SK-N-SH (cell line): ENCODE data around the gene CCDC183. TPM values are rescaled to one million over a fixed set of nuclear protein-coding genes. Genes with fewer than 3 reads are reported as not detected.

Experiments
- CTCF ChIA-PET: fragments of 300-600, 350-600 bp; formaldehyde crosslinking; extraction: SDS; loops from one replicate; lab custom pipeline; 2021; lab: Yijun Ruan, JAX
- POLR2A ChIA-PET: fragments of 350-600 bp; sonication (Branson Sonifier 250); formaldehyde crosslinking; extraction: SDS; loops from one replicate; lab custom pipeline; 2020; ENCODE audit warnings: antibody characterized with exemption, inconsistent platforms; lab: Yijun Ruan, JAX
- DNase-seq: peaks from one replicate; pipeline ENCODE4 v3.0.0; 2012
- H2AFZ ChIP-seq: fragments of 200-600 bp; sonication (generic); 2 replicates; pipeline ENCODE4 v1.8.1; 2016; ENCODE audit warnings: antibody characterized with exemption, mild to moderate bottlenecking, low read depth
- H3F3A ChIP-seq: fragments of 200-600 bp; sonication (generic); replicated peaks from 2 replicates; pipeline ENCODE3; 2016; ENCODE audit warnings: antibody characterized with exemption, mild to moderate bottlenecking; ENCODE audit not compliant: insufficient read depth
- H3K27ac ChIP-seq, 2 experiments: fragments of 200-500 bp in 1 of 2; fragments of 200-600 bp in 1 of 2; sonication (Bioruptor generic) in 1 of 2; sonication (generic), shearing (Covaris generic) in 1 of 2; 2 replicates each; pipeline versions ENCODE4 v1.5.1 to v1.6.1; 2014 to 2016; ENCODE audit warnings: low read depth in 2 of 2, inconsistent platforms in 1 of 2, low read length in 1 of 2, mild to moderate bottlenecking in 1 of 2, mixed read lengths in 1 of 2
- H3K27me3 ChIP-seq: fragments of 200-600 bp; sonication (generic), shearing (Covaris generic); 2 replicates; pipeline ENCODE4 v1.6.1; 2016; ENCODE audit warnings: mixed run types; ENCODE audit not compliant: insufficient read depth
- H3K36me3 ChIP-seq, 2 experiments: fragments of 200-500 bp in 1 of 2; fragments of 200-600 bp in 1 of 2; sonication (Bioruptor generic) in 1 of 2; sonication (generic) in 1 of 2; replicated peaks in 1 of 2; 2 replicates each; pipeline versions ENCODE3 to v1.5.1; 2014 to 2016; ENCODE audit warnings: low read length in 1 of 2, mild to moderate bottlenecking in 1 of 2; ENCODE audit not compliant: insufficient read depth in 2 of 2, control insufficient read depth in 1 of 2
- H3K4me1 ChIP-seq, 2 experiments: fragments of 200-500 bp in 1 of 2; fragments of 200-600 bp in 1 of 2; sonication (Bioruptor generic) in 1 of 2; sonication (generic), shearing (Covaris generic) in 1 of 2; 2 replicates each; pipeline versions ENCODE4 v1.5.1 to v1.6.1; 2014 to 2016; ENCODE audit warnings: low read depth in 1 of 2, low read length in 1 of 2, mixed run types in 1 of 2; ENCODE audit not compliant: insufficient read depth in 2 of 2, control insufficient read depth in 1 of 2
- H3K4me2 ChIP-seq: fragments of 200-600 bp; sonication (generic), shearing (Covaris generic); 2 replicates; pipeline ENCODE4 v1.6.1; 2017; ENCODE audit warnings: mixed run types
- H3K4me3 ChIP-seq, 2 experiments: fragments of 200-500 bp in 1 of 2; fragments of 200-600 bp in 1 of 2; sonication (Bioruptor generic) in 1 of 2; sonication (generic), shearing (Covaris generic) in 1 of 2; 2 replicates each; pipeline versions ENCODE4 v1.5.1 to v1.8.1; 2014 to 2016; ENCODE audit warnings: low read depth in 2 of 2, inconsistent platforms in 1 of 2, low read length in 1 of 2, mild to moderate bottlenecking in 1 of 2, mixed read lengths in 1 of 2, moderate library complexity in 1 of 2
- H3K79me2 ChIP-seq: fragments of 200-600 bp; sonication (generic); 2 replicates; pipeline ENCODE4 v1.8.1; 2017; ENCODE audit warnings: mild to moderate bottlenecking; ENCODE audit not compliant: insufficient read depth
- H3K9ac ChIP-seq: fragments of 200-600 bp; sonication (generic); 2 replicates; pipeline ENCODE4 v1.6.1; 2017; ENCODE audit warnings: mixed run types
- H3K9me2 ChIP-seq: fragments of 200-600 bp; sonication (generic); 2 replicates; pipeline ENCODE4 v1.6.1; 2017; ENCODE audit warnings: mixed run types
- H3K9me3 ChIP-seq: fragments of 200-600 bp; sonication (generic); 2 replicates; pipeline ENCODE4 v1.6.1; 2017; ENCODE audit warnings: mixed run types, mild to moderate bottlenecking, moderate library complexity
- H4K20me1 ChIP-seq: fragments of 200-600 bp; sonication (generic); 2 replicates; pipeline ENCODE4 v1.6.1; 2017; ENCODE audit warnings: mild to moderate bottlenecking, mixed run types; ENCODE audit not compliant: insufficient read depth
- CTCF ChIP-seq: fragments of 200-600 bp; sonication (generic); IDR thresholded peaks from 2 replicates; pipeline ENCODE4 v1.6.1; 2017; ENCODE audit warnings: antibody characterized with exemption, mild to moderate bottlenecking, moderate library complexity
- ELF1 ChIP-seq: IDR thresholded peaks from 2 replicates; pipeline ENCODE4 v1.4.0; 2012
- FOXJ3 ChIP-seq: sonication (generic); formaldehyde crosslinking; IDR thresholded peaks from 2 replicates; pipeline ENCODE4 v1.5.1; 2020; ENCODE audit warnings: mild to moderate bottlenecking, missing genetic modification reagents
- GABPA ChIP-seq: IDR thresholded peaks from 2 replicates; pipeline ENCODE4 v1.4.0; 2012; ENCODE audit warnings: low read depth, mild to moderate bottlenecking
- MEF2A ChIP-seq: IDR thresholded peaks from 2 replicates; pipeline ENCODE4 v1.4.0; 2012; ENCODE audit warnings: low read depth, borderline replicate concordance
- MXI1 ChIP-seq: IDR thresholded peaks from 2 replicates; pipeline ENCODE4 v1.6.1; 2012; ENCODE audit warnings: mild to moderate bottlenecking, low read depth, low read length, improper control_type of control experiment
- NRF1 ChIP-seq: IDR thresholded peaks from 2 replicates; pipeline ENCODE4 v1.6.1; 2012; ENCODE audit warnings: low read depth, mild to moderate bottlenecking, low read length
- RCOR1 ChIP-seq: fragments of 150-350 bp; IDR thresholded peaks from 2 replicates; pipeline ENCODE4 v1.6.1; 2017; ENCODE audit warnings: antibody characterized with exemption, low read length
- RFX5 ChIP-seq: IDR thresholded peaks from 2 replicates; pipeline ENCODE4 v1.6.1; 2012; ENCODE audit warnings: mild to moderate bottlenecking, improper control_type of control experiment, low read length
- RXRA ChIP-seq: IDR thresholded peaks from 2 replicates; pipeline ENCODE4 v1.4.0; 2012; ENCODE audit warnings: low read depth, mild to moderate bottlenecking, borderline replicate concordance
- TAF1 ChIP-seq: IDR thresholded peaks from 2 replicates; pipeline ENCODE4 v1.6.1; 2012; ENCODE audit warnings: low read depth, mild to moderate bottlenecking, low read length, moderate library complexity, borderline replicate concordance
- TCF12 ChIP-seq: IDR thresholded peaks from 2 replicates; pipeline ENCODE4 v1.4.0; 2012
- USF1 ChIP-seq: IDR thresholded peaks from 2 replicates; pipeline ENCODE4 v1.4.0; 2012; ENCODE audit warnings: low read depth, borderline replicate concordance
- YY1 ChIP-seq: IDR thresholded peaks from 2 replicates; pipeline ENCODE4 v1.4.0; 2012; ENCODE audit warnings: low read depth, mild to moderate bottlenecking
- WGBS: methylation state at CpG from one replicate; pipeline ENCODE4 v1.1.6; 2017; ENCODE audit warnings: low lambda C conversion rate; 5-methylcytosine and 5-hydroxymethylcytosine counted together
- polyA plus RNA-seq, 3 experiments: library from polyadenylated mRNA; depleted of rRNA; stranded (reverse); fragments of >200 nt; gene quantifications; 2 replicates each; pipeline ENCODE4 v1.2.3, GENCODE V29; 2012
- TF ChIP-seq, protein P1 (sequence below): IDR thresholded peaks from 2 replicates; pipeline ENCODE4 v1.4.0; 2012; ENCODE audit warnings: low read depth, borderline replicate concordance
- TF ChIP-seq, protein P2 (sequence below): fragments of 150-350 bp; IDR thresholded peaks from 2 replicates; pipeline ENCODE4 v1.6.1; 2016; ENCODE audit warnings: mild to moderate bottlenecking, low read depth, low read length

The CCDC183 gene
- polyA plus RNA-seq, 1 of the 3 experiments (the other 2 are of a cell fraction), result 5.3 TPM

DNA sequence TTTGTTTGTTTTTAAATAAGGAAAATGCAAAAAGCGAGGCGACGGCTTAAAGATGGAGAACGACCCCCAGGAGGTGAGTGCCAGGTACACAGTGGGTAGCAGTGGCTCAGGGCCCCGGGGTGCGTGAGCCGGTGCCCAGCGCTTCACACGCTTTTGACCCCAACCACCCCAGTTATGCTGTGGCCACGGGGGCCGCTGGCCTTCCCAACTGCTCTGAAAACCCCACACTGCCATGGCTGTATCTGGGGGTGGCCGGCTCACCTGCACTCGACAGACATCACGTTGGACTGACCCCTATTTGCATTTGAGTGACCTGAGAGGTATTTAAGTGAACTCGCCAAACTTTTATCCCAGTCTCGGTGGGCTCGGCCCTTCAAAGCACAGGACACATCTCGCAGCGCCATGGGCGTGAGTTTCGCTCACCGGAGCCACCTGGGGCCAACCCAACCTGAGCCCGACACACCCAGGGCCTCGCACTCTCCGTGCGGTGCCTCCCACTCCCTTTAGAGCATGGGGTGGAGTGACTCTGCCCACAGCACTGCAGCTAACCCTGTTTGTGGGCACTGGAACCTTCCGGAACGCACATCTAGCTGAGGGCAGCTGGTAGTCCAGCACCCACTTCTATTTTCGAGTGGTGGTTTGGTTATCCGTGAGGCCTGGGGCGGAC, 32.5 kb downstream of the CCDC183 start:
- H3K27me3 ChIP-seq, result no peaks in the 10 kb centered on the region
- H3K79me2 ChIP-seq, result no peaks in the 10 kb centered on the region
- peaks cover 7 to 76% of the 10 kb centered on the region in 2 experiments for H3K36me3 ChIP-seq
- H3K9me3 ChIP-seq, result no peaks in the 10 kb centered on the region
- H3K4me1 ChIP-seq, result no peaks in the 10 kb centered on the region
- WGBS, result 96% methylated on average over 12 of the region's 31 CpGs
- H2AFZ ChIP-seq, result no peak overlapping the region
- TF ChIP-seq NRF1, result no peak
- TF ChIP-seq, protein P1, sequence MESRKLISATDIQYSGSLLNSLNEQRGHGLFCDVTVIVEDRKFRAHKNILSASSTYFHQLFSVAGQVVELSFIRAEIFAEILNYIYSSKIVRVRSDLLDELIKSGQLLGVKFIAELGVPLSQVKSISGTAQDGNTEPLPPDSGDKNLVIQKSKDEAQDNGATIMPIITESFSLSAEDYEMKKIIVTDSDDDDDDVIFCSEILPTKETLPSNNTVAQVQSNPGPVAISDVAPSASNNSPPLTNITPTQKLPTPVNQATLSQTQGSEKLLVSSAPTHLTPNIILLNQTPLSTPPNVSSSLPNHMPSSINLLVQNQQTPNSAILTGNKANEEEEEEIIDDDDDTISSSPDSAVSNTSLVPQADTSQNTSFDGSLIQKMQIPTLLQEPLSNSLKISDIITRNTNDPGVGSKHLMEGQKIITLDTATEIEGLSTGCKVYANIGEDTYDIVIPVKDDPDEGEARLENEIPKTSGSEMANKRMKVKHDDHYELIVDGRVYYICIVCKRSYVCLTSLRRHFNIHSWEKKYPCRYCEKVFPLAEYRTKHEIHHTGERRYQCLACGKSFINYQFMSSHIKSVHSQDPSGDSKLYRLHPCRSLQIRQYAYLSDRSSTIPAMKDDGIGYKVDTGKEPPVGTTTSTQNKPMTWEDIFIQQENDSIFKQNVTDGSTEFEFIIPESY, result no peak
- no peak overlapping the region for H3K4me2 ChIP-seq
- H4K20me1 ChIP-seq, result no peaks in the 10 kb centered on the region
- no peak for DNase-seq
- ChIA-PET CTCF (interaction anchor here (0.7 to 5.7 kb wide), 4 partner anchors 8 to 16 kb away, joined by 3 to 36 read pairs (median 3); partner anchors contain the start of gene AJM1), POLR2A (interaction anchor here (1.8 kb wide), 1 partner anchor 14 kb away, joined by 4 read pairs; the partner anchor contains the start of gene AJM1)
- no peak overlapping the region for H3K27ac ChIP-seq
- H3K9me2 ChIP-seq, result no peaks in the 10 kb centered on the region
- H3F3A ChIP-seq, result no peaks in the 10 kb centered on the region
- H3K4me3 ChIP-seq, result no peak overlapping the region
- H3K9ac ChIP-seq, result no peak overlapping the region

GRCh38 chr9:136829412-136829811, 33.3 kb downstream of the CCDC183 start:
- H2AFZ ChIP-seq, result no peak overlapping the region
- H3K9ac ChIP-seq, result no peak overlapping the region
- H3K9me2 ChIP-seq, result no peaks in the 10 kb centered on the region
- H4K20me1 ChIP-seq, result no peaks in the 10 kb centered on the region
- no peaks in the 10 kb centered on the region for H3K9me3 ChIP-seq
- peaks cover 8 to 77% of the 10 kb centered on the region in 2 experiments for H3K36me3 ChIP-seq
- WGBS, result 95% methylated on average over 6 of the region's 14 CpGs
- H3K27ac ChIP-seq, result no peak overlapping the region
- H3F3A ChIP-seq, result no peaks in the 10 kb centered on the region
- H3K27me3 ChIP-seq, result no peaks in the 10 kb centered on the region
- POLR2A ChIA-PET, result interaction anchor here (0.6 to 1.8 kb wide), 3 partner anchors 11 to 304 kb away, joined by 3 to 6 read pairs (median 4); partner anchors contain the start of gene AJM1
- no peak overlapping the region for H3K4me3 ChIP-seq
- no peak for DNase-seq
- TF ChIP-seq CTCF, result no peak
- TF ChIP-seq MXI1, result no peak
- no peak for TF ChIP-seq GABPA
- no peak for TF ChIP-seq RFX5
- no peak for TF ChIP-seq USF1
- TF ChIP-seq, protein P2, sequence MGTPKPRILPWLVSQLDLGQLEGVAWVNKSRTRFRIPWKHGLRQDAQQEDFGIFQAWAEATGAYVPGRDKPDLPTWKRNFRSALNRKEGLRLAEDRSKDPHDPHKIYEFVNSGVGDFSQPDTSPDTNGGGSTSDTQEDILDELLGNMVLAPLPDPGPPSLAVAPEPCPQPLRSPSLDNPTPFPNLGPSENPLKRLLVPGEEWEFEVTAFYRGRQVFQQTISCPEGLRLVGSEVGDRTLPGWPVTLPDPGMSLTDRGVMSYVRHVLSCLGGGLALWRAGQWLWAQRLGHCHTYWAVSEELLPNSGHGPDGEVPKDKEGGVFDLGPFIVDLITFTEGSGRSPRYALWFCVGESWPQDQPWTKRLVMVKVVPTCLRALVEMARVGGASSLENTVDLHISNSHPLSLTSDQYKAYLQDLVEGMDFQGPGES, result no peak
- no peak for TF ChIP-seq RCOR1
- no peak for TF ChIP-seq YY1
- no peak for TF ChIP-seq RXRA
- TF ChIP-seq TCF12, result no peak
- no peak for TF ChIP-seq ELF1
- TF ChIP-seq FOXJ3 (CRISPR knock-in tag), result no peak
- TF ChIP-seq MEF2A, result no peak
- TF ChIP-seq TAF1, result no peak
- TF ChIP-seq, all 33 proteins: peak for 0
- no peaks in the 10 kb centered on the region for H3K79me2 ChIP-seq
- CTCF ChIA-PET, result interaction anchor here (0.7 to 5.7 kb wide), 2 partner anchors 8 to 13 kb away, joined by 3 to 36 read pairs; partner anchors contain the start of gene AJM1
- no peaks in the 10 kb centered on the region for H3K4me1 ChIP-seq
- H3K4me2 ChIP-seq, result no peak overlapping the region
